Suppressor macrophage treated with lipopolysaccharide for 1 hour (primary cell): ENCODE data around the gene UBE2O.

Experiments used
- DNase-seq, 3 donors: peaks; one replicate each; pipeline ENCODE4 v3.0.0-alpha.2; 2020 to 2022

Gene UBE2O

DNA sequence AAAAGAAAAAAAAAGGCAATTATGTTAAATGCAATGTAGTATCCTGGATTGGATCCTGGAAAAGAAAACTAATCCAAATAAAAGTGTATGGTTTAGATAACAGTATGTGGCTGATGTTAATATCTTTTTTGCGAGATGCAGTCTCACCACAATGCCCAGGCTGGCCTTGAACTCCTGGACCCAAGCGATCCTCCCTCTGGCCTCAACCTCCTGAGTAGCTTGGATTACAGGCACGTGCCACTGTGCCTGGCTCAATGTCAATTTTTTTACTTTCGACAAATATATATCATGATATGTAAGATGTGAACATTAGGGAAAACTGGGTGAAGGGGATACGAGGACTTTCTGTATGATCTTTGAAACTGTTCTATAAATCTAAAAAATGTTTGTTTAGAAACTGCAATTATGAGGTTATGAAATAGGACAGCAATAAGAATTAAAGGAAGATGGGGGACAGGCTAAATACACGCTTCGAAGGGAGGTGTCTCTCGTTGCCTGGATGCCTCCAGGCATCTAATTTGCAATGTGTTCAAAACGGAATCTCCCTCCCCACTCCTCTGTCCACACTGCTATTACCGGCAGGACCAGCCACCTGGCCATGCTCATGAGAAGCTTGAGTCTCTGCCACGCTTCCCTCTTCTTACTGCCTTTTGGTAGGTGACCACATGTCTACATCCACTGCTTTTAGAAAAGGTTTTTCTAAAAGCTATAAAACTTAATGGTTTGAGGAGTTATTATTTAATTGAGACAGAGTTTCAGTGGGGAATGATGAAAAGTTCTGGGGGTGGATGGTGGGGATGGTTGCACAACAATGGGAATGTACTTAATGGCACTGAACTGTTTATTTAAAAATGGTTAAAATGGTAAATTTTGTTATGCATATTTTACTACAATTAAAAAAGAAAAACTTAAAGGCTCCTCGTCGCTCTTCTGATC lies 15.2 kb downstream of the UBE2O start:
- DNase-seq, result no peak

DNA sequence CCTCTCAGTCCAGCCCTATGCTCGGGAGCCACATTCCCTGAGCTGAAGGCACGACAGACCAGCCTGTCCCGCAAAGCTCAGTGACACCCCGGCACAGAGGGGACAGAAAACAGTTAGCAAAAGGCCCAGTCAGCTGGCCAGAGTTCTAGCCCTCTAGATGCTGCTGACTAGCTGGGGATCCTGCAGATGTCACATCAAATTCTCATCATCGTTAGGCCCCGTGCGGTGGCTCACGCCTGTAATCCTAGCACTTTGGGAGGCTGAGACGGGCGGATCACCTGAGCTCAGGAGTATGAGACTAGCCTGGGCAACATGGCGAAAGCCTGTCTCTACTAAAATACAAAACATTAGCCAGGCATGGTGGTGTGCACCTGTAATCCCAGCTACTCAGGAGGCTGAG lies 17.2 kb downstream of the UBE2O start:
- no peak for DNase-seq

DNA sequence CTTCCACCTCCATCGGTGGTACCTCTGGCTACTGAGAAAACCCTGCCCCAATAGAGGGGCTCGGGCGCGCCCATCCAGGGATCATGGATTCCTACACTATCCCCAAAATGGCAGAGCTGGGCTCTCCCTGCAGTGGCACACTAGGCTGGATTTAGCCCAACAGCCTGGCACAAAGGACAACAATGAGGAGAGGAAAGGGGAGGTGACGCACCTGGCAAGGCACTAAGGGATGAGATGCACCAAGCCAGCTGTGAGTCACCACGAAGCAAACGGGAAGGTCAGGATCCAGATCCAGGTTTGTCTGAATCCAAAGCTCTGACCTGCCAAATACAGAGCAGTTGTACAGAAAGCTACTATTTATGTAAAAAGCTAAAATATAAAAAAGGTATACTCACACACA lies 18.1 kb downstream of the UBE2O start:
- DNase-seq, result no peak

- DNase-seq, result no peak
Observed at GRCh38 chr17:76433693-76434092, 19.3 kb downstream of the UBE2O start.

- peak in 1 of 3 donors; percentile 22 for DNase-seq
Observed at GRCh38 chr17:76432712-76433336, 20.1 kb downstream of the UBE2O start.

DNA sequence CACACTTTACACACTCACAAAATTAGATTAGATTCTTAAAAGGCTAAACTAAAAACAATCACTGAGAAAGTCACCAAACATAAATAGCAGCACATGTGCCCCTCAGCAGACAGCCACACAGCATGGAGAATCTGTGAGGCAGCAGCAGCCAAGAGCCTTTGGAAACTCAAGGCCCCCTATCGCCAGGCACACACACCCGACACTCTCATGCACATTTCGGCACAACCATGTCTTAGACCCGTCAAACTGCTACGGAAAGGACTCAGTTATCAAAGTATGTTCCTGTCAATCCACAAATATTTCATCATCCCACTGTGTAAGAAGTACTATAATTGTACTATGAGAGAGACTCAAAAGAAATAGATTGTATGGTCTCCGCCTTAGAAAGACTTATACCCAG lies 20.9 kb downstream of the UBE2O start:
- DNase-seq, result no peak

DNA sequence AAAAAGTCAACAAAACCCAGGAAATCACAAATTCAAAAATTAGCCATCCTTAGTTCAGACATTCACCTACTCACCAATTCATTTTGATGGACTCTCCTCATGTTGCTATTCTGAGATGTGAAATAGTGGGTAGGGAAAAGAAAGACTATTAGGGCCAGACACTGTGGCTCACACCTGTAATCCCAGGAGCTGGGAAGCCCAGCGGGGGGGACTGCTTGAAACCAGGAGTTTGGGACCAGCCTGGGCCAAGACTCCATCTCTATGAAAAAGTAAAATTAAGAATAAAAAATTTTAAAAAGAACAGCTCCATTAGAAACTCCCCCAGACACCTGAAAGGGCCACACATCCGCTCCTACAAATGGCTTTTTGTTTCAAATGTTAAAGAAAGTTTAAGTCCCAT lies 21.4 kb downstream of the UBE2O start:
- DNase-seq, result no peak

DNA sequence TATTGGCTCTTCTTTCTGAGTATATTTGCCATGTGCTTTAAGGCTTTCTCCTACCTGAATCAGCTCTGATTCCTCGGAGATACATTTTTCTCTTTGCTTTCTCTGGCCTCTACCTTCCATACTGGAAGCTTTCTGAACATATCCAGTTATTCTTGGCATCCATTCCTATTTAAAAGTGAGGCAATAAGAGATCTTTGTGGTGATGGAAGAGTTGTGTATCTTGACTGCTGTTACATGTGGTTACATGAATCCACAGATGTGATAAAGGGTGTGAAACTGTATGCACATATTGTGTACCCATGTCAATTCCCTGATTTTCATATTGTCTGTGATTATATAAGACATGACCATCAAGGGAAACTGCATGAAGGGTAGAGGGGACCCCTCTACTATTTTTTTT lies 24.4 kb downstream of the UBE2O start:
- DNase-seq, result no peak

GRCh38 chr17:76427501-76428231 lies 25.3 kb downstream of the UBE2O start:
- peak in 1 of 3 donors; percentile 10 for DNase-seq

DNA sequence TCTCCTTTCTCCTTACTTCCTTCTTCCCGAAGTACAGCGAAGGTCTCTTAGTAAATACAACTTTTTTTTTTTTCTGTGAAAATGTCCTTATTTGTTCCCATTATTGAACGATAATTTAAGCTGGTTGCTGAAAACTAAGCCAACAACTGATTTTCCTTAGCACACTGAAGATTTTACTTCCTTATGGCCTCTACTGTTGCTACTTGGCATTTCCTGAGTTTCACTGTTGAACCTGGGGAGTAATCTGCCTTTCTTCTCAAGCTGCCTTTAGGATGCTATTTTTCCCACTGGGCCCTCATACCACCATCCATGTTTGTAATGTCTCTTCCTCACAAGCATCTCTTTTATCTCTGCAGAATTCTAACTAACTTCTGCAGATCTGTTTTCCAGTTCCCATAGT lies 26.1 kb downstream of the UBE2O start:
- no peak for DNase-seq

- DNase-seq, result no peak
Observed at GRCh38 chr17:76422860-76423259, 30.1 kb downstream of the UBE2O start.

- DNase-seq, result no peak
Observed at GRCh38 chr17:76422406-76422805, 30.5 kb downstream of the UBE2O start.

- DNase-seq, result no peak
Observed at GRCh38 chr17:76421044-76421407, 31.9 kb downstream of the UBE2O start.

DNA sequence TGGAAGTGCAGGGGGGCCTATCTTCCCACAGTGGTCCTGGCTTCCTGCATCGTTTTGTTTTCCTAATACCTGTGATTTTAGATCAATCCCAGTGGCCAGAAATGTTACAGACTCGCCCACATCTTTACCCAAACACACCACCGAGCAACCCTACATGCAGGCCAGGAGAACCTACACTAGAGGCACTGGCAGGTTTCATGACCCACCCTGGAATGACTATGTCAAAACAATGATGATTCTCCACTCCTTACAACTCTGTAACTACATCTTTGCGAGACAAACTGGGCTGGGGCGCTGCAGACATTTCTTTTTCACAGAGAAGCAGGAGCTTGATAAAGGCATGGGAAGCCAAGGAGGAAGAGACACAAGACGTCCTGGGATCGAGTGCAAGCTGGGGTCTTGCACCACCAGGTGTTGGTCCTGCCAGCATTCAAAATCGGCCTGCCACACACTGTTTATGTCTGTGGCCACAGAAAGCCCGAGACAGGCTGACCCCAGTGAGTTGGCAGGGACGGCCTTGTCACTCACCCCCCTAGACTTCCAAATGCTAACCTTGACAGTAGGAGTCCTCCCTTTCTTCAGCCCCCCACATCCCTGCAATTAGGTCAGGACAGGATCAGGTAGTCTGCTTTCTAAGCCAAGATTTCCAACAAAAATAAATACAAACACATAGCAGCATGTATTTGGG lies 32.5 kb downstream of the UBE2O start:
- no peak for DNase-seq

- DNase-seq, result no peak
Observed at GRCh38 chr17:76419576-76420260, 33.2 kb downstream of the UBE2O start.

DNA sequence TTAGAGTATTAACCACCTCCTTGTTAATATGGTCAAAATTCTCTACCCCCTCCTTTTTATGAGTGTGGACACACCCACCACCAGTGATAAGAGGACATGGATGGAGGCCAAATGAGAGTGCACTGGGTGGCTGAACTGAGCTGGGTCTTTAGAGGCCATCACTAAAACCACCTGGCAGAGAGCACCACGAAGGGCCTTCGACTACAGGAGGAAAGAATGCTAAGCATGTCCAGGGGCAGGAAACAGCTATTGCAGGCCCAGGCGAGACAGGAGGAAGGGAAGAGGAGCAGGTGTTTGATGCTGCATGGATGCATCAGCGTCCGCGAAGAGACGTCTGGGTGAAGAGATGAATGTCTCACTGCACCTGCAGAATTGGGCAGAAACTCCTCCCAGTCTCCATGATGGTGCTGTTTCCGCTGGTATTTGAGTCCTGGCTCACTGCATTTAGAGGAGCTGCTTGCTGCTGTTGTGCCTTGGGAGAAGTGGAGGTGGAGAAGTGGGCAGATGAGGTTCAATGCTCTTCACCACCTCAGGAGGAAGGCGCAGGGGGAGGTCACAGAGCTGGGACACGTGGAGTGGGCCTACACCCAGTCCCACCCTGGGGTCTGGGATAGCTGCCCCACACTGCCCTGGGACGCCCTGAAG lies 35.3 kb downstream of the UBE2O start:
- no peak for DNase-seq

- no peak for DNase-seq
Observed at GRCh38 chr17:76416899-76417298, 36.1 kb downstream of the UBE2O start.

DNA sequence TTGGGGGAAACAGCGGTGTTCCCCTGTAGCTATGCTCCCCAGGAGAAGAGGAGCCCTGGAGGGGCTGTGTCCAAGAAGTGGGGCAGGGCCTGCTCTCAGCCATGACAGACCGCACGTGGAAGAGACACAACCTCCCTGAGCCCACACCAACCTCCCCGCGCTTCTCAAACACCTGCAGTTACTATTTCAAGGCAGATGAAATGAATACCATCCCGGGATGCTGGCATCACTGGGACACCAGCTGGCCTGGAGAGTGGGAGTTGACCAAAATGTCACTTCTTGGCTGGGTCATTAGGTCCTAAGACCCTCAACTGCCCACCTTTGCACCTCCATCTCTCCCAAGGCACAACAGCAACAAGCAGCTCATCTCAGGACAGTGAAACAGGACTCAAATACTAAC lies 36.5 kb downstream of the UBE2O start:
- no peak for DNase-seq

DNA sequence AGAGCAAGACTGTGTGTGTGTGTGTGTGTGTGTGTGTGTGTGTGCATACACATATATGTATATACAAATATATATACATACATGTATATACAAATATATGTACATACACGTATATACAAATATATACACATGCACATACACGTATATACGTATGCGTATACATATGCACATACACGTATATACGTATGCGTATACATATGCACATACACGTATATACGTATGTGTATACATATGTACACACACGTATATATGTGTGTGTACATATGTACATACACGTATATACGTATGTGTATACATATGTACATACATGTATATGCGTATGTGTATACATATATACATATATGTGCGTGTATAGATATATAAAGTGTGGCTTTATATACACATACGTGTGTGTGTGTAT lies 37.2 kb downstream of the UBE2O start:
- no peak for DNase-seq

GRCh38 chr17:76414334-76415295 lies 38.3 kb downstream of the UBE2O start:
- no peak for DNase-seq

GRCh38 chr17:76411247-76411646 lies 41.7 kb downstream of the UBE2O start:
- DNase-seq, result no peak
